ENCODE measurements around the gene PTGIS.
"Not testable (repeated sequence)": the region's sequence is repeated elsewhere in the genome, so short reads cannot be mapped to it uniquely, and the experiment has no call there.

Gene PTGIS

DNA sequence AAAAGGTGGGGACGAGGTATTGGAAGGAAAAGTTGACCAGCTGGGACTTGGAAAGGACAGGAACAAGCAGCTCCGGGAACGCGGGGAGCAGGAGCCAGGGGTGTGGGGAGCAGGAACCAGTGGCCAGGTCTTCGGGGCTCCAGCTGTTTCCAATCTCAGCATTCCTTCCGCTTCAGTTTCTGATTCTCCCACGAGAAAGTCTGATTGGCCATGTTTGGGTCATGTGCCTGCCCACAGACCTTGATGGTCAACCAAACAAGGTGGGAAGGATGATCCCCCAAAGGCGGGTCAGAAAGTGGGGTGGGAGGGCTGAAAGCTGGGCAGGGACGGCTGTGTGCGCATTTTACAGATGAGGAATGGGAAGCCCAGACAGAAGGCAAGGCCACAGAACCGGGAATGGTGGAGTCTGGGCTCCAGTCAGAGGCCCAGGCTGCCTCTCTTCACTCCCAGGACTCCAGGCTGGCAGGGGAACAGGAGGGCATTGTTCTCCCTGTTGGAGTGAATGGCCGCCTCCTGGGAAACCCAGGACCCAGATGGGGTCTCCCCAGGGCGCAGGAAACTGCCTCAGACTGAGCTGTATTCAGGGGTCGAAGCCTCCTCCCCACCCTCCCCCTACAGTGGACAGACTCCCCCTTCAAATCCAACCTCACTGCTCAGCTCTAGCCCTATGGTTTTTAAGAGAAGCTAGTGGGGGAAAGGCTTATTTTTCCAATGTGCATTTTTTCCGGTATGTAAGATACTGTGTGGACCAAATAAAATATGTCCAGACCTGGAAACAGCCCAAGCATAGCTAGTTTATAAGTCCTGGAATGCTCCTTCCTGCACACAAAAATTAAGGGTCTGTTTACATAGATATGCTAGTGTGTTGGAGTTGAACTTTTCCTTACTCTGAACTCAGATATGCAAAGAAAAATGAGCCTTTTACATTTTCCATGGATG, 12.2 kb upstream of the PTGIS start:
- in situ Hi-C loops (cut with HindIII; ENCODE audit: low sequenced_read_pairs), result no loop called here

DNA sequence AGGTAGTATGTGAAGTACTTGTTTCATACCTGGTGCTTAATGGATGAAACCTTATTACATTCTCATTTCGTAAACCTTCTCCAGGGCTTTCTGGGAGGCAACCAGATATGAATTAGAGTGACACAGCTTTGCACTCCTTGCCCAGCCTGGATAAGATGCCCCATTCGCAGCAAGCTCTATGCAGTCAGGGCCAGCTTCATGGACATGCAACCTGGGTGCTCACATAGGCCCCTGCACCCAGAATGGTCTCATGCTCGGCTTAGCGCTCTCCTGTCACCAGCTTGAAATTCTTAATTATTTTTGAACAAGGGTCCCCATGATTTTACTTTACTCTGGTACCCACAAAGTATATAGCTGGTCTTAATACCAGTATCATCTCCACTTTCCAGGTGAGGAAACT, 11.3 kb upstream of the PTGIS start:
- in situ Hi-C loops (cut with HindIII; ENCODE audit: low sequenced_read_pairs), result no loop called here

DNA sequence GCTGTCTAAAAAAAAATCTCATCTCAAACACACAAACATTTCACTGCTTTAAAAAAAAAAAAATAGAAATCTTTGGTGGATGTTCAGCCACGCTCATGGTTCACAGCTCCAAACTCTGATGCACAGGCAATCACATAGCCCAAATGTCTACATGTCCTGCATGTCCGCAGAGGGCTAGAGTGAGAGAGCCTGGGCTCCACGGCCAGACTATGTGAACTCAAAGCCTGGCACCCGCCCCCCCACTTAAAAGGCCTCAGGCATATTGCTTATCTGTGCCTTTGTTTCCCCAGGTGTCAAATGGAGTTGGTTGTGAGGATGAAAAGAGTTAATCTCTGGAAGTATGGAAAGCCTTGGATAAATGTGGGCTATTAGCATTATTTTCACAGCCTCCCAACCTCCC, 10.5 kb upstream of the PTGIS start:
- in situ Hi-C loops (cut with HindIII; ENCODE audit: low sequenced_read_pairs), result no loop called here

DNA sequence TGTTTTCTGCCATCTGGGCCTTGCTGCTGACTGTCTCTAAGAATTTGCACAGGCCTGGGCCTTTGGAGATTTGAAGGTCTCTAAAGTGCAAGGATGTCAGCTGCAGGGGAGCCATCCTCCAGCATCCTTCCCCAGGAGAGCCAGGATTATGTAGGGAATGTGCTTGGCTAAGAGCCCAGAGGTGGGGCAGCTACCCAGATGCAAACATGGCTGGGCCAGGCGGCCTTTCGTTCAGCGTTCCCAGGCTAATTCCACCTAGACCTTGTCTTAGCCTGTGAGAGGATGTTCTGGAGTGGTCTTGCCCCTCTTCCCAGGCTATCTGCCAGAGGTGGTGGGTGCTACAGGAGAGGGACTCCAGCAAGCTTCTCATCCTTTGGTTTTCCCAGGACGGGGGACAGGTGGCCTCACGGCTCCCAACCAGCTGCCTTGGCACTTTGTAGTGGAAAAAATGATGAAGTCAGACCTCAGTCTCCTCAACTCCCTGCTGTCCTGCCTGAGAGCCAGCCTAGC, 7.7 kb upstream of the PTGIS start:
- in situ Hi-C loops (cut with HindIII; ENCODE audit: low sequenced_read_pairs), result no loop called here

DNA sequence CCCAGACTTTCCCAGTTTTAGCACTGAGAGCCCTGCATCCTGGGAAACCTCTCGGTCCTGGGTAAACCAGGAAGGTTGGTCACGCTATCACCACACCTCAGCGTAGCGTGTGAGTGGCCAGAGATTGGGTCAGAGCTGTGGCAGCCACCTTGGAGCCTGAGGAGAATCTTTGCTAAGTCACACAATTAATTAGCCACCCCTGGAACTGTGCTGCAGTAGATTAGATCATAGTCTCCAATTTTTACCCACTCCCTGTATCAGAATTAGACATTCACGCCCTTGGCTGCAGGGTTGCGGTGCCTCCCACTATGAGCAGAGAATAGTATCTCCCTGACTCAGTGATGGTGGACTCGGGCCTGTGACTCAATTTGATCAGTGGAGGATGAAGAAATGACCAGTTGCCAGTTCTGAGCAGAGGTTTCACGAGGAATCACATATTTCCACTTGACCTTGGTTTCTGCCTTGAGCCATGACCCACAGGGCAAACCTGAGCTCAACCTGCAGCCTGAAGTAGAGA, 6.0 kb upstream of the PTGIS start:
- in situ Hi-C loops (cut with HindIII; ENCODE audit: low sequenced_read_pairs), result no loop called here

DNA sequence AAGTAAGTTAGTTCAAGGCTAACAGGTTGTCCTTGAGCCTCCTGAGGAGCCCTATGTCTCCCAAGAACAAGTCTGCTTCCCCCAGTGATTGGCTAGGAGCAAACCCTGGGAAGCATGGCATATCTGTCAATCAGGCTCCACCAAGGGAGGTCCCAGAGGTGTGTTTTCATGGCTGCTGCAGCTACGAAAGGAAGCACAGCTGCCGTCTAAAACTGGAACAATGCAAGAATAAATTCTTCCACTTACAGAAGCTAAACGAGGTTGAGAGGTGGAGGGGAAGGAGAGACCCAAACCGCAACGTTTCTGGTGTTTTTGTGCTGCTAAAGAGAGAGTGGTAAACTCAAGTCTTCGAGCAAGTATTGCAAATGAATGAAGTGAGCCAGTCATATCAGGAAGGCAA, 4.9 kb upstream of the PTGIS start:
- in situ Hi-C loops (cut with HindIII; ENCODE audit: low sequenced_read_pairs), result no loop called here

DNA sequence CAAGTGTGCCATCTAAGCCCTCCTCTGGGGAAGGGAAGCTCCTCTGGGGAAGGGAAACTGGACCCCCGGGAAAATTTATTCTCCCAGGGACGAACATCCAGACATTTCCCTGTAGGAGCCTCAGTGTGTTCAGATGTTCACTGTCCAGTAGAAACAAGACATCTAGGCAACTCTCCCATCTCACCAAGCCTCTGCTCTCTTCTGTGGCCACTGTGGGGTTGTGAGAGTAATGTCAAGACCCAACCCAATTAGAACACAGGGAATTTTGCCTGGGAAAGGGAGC, 3.6 kb upstream of the PTGIS start:
- in situ Hi-C loops (cut with HindIII; ENCODE audit: low sequenced_read_pairs), result no loop called here

DNA sequence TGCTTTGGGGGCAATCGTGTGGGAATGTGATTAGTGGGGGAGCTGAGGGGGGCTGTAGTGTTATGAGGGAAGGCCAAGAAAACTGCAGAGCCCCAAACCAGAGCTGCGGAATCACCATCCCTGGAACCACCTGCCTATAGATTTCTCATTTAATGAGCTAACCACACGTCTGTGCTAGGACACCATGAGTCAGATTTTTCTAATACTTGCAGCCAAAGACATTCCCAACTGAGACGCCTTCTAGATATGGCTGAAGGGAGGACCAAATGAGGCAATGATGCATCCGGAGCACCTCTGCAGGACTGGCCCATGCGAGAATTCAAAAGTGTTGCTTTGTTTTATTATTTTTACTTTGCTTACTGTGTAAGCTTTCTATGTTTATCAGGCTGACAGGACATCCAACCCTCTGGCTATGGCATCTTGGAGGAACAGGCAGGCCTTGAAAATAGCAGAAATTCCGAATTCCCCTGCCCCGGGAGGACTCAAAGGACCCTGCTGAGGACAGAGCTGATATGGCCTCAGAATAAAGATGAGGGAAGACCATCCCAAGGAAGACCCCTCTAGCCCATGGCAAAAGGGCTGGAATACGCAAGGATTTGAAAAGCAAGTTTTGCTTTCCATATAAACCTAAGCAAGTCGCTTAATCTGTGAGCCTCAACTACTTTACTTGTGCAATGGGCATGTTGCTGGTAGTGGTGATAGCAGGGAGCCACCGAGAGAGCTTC, 3.1 kb upstream of the PTGIS start:
- in situ Hi-C loops (cut with HindIII; ENCODE audit: low sequenced_read_pairs), result no loop called here

DNA sequence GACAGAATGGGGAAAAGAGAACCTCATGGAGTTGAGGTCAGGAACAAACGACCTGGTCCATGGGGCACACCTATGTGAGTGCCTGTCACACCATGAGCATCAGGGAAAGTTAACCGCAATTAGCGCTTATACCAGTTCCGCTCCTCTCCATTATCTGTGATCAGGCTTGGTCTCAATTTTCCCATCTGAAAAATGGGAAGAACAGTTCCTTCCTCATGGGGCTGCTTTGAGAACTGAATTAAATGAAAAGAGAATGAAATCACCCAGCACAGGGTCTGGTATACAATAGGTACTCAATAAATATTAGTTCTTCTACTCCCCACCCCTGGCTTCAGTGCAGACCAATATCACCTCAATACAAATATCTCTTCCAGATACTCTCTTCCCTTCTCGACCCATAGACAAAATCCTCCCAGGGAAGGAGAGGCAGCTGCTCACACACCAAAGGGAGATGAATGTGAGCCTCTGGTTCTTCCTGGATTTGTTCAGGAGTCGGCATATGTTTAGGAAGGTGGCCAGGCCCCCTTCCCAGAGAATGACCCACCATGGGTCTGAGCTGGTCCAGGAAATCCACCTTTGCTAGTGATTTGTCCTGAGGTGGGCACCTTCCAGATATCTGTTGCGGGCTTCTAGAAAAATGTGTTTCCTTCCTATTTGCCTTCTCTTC, 2.4 kb upstream of the PTGIS start:
- in situ Hi-C loops (cut with HindIII; ENCODE audit: low sequenced_read_pairs), result no loop called here

DNA sequence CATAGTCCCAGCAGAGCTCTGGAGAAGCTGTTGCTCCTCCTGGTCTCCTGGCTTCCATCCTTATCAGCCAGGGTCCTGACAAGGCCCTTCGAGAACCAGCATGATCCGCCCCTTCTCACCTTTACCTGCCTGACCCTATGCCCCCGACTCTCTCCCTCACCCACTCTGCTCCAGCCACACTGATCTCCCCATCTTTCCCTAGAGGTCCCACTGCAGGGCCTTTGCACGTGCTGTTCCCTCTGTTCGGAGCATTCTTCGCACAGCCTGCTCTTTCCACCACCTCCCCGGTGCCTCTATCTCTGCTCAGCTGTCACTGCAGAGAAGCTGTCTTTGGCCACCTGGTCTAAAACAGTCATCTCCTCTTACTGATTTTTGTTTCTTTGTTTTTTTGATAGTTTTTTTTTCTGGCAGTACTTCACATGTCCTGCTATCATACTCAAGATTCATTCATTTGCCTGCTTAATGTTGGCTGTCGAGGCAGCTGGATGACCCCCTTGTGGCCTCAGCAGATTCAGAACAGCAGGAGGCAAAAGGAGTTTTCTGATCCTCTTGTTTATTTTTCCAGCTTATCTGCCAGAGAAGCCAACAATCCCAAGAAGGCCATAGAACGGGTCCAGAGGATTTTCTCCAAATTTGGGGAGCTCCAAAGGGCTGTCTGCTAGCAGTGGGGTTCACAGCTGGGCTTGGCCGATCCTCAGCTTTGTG, 1.6 kb upstream of the PTGIS start:
- in situ Hi-C loops (cut with HindIII; ENCODE audit: low sequenced_read_pairs), result no loop called here

DNA sequence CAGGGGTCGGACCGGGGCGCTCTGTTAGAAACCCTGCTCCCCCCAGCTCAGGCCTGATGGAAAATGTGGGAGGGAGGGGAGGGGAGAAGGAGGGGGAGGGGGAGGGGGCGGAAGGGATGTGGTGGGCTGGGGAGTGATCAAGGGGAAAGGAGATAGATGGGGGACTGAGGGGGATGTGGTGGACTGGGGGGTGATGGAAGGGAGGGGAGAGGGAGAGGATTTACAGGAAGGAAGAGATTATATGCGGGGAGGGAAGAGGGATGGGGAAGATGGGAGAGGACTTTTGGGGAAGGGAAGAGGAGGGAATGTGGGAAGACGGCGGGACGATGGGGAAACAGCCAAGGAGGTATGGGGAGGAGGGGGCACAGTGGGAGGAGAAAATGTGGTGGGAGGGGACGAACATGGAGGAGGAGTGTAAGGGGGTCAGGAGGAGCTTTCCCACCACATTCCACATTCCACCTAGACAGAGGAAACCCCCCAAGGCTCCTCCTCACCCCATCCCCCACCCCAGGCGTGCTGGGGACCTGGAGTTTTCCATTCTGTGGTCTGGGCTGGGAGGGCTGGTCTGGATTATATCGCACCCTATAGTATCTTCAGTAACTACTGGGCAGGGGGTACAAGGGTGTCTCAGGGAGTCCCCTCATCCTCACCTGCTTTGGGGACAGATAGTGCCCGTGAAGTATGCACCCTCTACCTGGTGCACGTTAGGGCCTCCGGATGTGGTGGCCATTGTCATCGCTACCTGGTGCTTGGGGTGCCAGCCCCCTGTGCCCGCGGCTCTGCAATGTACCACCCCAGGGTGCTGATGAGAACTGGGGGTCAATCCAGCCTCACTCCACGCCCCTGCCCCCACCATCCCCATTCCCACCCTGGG, 578 bp upstream of the PTGIS start:
- in situ Hi-C loops (cut with HindIII; ENCODE audit: low sequenced_read_pairs), result no loop called here

DNA sequence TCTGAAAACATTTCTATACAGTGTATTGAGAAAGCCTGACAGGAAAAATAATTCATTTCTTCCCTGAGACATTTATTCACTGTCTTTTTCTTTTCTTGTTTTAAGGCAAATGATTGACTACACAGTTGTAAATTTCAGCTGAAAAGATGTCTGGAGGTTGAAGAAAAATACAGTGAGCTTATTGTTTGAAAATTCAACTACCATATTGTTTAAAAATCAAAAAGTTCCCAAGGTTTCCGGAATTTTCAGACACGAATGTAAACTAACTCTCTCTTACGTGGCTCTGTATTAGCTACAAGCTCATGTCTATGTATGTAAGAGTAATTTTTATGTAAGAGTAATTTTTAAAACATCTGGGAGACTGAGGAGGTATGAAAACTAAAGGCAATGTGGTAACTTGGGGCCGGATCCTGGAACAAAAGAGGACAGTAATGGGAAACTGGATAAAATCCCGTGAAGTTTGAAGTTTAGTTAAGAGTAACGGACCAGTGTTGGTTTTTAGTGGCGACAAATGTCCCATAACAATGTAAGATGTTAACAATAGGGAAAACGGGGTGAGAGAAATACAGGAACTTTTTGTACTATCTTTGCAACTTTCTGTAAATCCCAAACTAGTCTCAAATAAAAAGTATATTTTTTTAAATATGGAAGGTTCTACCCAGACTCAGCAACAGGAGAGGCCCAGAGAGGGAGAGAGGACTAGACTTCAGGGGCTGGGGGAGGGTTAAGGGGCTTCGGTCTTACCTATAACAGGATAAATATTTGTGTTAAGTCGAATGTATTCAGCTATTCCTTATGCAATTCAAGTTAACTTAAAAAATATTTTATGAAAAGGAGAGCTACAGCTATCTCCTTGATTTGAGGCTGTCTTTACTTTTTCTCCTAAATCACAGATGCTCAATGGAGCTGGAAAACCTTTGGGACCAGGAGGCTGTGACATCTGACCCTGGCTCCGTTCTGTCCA, 1.3 kb downstream of the PTGIS start:
- in situ Hi-C loops (cut with HindIII; ENCODE audit: low sequenced_read_pairs), result no loop called here

DNA sequence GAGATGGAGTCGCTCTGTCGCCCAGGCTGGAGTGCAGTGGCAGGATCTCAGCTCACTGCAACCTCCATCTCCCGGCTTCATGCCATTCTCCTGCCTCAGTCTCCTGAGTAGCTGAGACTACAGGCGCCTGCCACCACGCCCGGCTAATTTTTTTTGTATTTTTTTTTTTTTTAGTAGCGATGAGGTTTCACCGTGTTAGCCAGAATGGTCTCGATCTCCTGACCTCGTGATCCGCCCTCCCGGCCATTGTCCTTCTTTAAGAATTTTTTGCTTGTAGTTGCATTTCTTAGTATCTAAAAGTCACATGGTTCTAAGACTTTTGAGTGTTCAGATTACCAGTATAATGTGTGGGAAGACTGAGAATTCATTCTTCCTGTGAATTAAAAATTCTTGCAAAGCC, 2.9 kb downstream of the PTGIS start:
- in situ Hi-C loops (cut with HindIII; ENCODE audit: low sequenced_read_pairs), result not testable (repeated sequence)

DNA sequence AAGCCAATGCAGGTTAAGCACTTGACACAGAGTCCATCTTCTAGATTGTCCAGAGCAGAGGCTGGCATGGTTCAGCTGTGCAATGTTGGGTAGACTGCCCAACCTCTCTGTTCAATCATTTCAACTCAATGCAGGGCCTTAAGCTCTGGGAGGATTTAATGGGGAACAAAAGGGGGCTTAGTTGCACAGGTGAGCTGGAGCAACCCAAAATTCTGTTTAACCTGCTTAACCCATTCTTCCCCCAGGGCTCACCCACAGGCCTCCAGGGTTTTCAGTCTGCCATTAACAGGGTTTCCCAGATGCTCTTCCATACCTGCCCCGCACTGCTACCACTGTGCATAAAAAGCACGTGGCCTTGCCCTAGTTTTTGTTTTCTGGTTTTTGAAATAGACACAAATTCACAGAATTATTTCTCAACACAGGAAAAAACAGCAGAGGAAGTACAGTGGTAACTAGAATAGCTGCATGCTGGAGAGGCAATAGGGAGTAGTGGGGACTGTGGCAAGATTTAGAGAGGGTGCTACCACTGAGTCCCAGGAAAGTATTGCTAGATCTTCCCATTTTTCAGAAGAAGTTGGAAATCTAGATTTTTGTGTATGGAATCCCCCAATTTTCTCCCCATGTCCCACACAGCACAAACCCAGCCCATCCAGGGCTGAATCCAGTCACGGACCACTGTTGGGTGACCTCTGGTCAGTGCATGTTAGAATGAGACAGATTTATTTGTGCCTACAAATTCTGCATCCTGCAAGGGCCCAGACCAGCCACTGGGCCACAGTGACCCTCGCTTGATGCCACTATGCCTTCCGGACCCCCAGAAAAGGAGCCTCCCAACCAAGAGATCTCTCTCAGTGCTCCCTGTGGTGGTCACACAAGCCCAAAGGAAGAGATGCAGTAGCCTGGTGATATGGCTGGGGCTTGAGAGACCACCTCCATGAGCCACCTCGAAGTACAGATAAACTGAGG, 4.6 kb downstream of the PTGIS start:
- in situ Hi-C loops (cut with HindIII; ENCODE audit: low sequenced_read_pairs), result no loop called here

DNA sequence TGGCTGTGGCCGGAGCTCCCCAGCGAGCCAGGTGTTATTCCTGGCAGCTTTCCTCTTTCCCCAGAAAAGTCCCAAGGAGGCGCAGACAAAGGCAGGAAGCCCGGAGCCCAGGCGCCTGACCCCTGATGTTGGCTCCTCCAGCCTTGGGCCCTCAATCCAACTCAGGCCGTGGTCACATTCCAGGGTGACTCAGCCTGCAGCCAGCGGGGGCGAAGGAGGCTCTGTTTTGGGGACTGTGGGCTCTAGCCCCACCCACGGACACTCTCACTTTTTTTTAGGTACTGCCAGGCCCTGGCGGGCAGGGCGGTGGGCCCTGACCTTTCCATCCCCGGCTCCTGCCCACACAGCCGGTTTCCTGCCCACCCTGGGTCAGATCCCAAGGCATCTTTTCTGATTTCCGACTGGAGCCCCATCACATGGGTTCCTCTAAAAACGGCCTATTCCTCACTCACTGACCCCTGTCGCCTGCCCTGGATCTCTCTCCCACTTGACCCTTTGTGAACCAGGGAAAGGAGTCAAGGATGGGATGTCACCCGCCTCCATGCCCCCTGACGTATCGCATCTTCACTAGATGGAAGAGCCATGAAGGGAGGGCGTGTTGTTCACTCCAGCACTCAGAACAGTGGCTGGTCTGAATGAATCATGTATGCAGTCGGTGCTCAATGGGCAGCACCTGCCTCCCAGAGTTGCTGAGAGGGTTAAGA, 5.5 kb downstream of the PTGIS start:
- in situ Hi-C loops (cut with HindIII; ENCODE audit: low sequenced_read_pairs), result no loop called here

DNA sequence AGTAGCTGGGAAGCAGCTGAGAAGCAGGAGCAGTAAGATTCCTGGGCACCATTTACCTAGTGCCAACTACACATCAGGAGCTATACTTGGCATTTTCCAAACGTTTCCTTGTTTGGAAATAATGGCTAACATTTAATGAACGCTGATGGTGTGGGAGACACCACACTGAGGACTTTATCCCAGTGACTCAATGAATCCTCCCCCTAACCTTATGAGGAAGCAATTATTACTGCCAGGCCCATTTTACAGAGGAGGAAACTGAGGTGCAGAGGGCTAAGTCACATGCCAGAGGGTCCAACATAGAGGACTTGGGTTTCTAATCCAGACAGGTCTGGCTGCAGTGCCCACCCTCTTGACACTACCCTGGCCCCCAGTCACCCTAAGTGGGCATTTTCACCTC, 6.1 kb downstream of the PTGIS start:
- in situ Hi-C loops (cut with HindIII; ENCODE audit: low sequenced_read_pairs), result no loop called here

DNA sequence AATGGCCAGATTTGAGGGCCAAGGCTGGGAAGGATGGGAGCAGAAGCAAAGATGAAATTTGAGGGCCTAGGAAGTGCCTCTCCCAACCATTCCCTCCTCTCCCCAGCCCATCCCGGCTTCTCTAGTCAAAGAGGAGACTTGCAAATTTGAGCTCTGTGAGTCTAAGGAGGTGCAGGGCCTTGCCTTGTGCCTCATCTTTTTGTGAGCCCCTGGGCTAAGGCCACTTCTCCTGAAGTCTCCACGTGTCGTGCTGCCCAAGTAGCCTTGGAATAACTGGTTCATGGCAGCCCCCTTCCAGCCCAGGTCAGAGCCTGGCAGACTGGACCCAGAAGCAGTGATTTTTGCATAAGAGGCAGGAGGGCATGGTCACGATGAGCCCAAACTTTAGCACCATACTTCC, 6.7 kb downstream of the PTGIS start:
- in situ Hi-C loops (cut with HindIII; ENCODE audit: low sequenced_read_pairs), result no loop called here
